ENCODE data around the gene PLAC8L1.

GRCh38 chr5:146109379-146109778 is 4.0 kb upstream of the PLAC8L1 start:
- TF ChIP-seq TAF1 (IDR thresholded peaks at IDR 0.05; ENCODE audit: borderline replicate concordance, insufficient read depth, low read length), result no peak
- no peak for TF ChIP-seq POLR2AphosphoS5 (IDR thresholded peaks at IDR 0.05; ENCODE audit: low read depth, low read length)

Measured in PFSK-1 (cell line).